Tibial nerve (tissue), 4 donors: ENCODE results near the gene SLC66A2. TPM values are rescaled to one million over a fixed set of nuclear protein-coding genes. Genes with fewer than 3 reads are reported as not detected.

Source experiments
- DNase-seq, 2 donors: peaks; one replicate each; pipeline ENCODE4 v3.0.0-alpha.2; 2019; ENCODE audit warnings: low spot score in 2 of 2
- H3K27ac ChIP-seq, 4 donors: fragments of 200-600 bp; sonication (generic) in 3 of 4; one replicate each; pipeline ENCODE4 v1.5.1; 2017 to 2019; ENCODE audit warnings: mild to moderate bottlenecking in 1 of 4
- H3K27me3 ChIP-seq, 2 donors: fragments of 200-600 bp; sonication (generic) in 1 of 2; one replicate each; pipeline versions ENCODE4 v1.5.1 to v1.6.0; 2017 to 2019
- H3K36me3 ChIP-seq, 3 donors: fragments of 200-600 bp; sonication (generic); one replicate each; pipeline ENCODE4 v1.5.1; 2018 to 2019
- H3K4me1 ChIP-seq, 4 donors: fragments of 200-600 bp; sonication (generic) in 3 of 4; one replicate each; pipeline ENCODE4 v1.5.1; 2017 to 2019
- H3K4me3 ChIP-seq, 4 donors: fragments of 200-600 bp; sonication (generic) in 3 of 4; one replicate each; pipeline ENCODE4 v1.5.1; 2017 to 2019; ENCODE audit warnings: mild to moderate bottlenecking in 1 of 4, moderate library complexity in 1 of 4
- H3K9me3 ChIP-seq, 4 donors: fragments of 200-600 bp; sonication (generic) in 3 of 4; one replicate each; pipeline ENCODE4 v1.5.1; 2017 to 2019
- CTCF ChIP-seq, 5 experiments: fragments of 200-600 bp in 3 of 5; fragments of 450-650 bp in 2 of 5; sonication (generic) in 3 of 5; IDR thresholded peaks; one replicate each; pipeline ENCODE4 v1.5.1; 2016 to 2019; ENCODE audit warnings: antibody characterized with exemption in 5 of 5, mild to moderate bottlenecking in 3 of 5, moderate library complexity in 2 of 5
- EP300 ChIP-seq, 2 donors: sonication (generic); formaldehyde crosslinking; IDR thresholded peaks; one replicate each; pipeline ENCODE4 v1.6.1; 2017; ENCODE audit warnings: antibody characterized with exemption in 2 of 2, mild to moderate bottlenecking in 1 of 2
- POLR2A ChIP-seq, 2 donors: fragments of 450-650 bp; IDR thresholded peaks; one replicate each; pipeline ENCODE4 v1.6.1; 2017; ENCODE audit warnings: antibody characterized with exemption in 2 of 2, mild to moderate bottlenecking in 2 of 2, moderate library complexity in 2 of 2
- WGBS, 2 donors: methylation state at CpG; one replicate each; pipeline ENCODE4 v1.1.5; 2018; 5-methylcytosine and 5-hydroxymethylcytosine counted together
- total RNA-seq, 4 donors: library from RNA; depleted of rRNA; stranded (reverse); fragments of >200 nt; gene quantifications; one replicate each; pipeline ENCODE4 v1.1.0, GENCODE V29; 2016

SLC66A2 gene
- total RNA-seq, 4 donors from 2014 or later, result 112 to 361 (median 222) TPM

- 91 to 95% methylated on average over 18 of the region's 18 CpGs for WGBS, 2 donors
- TF ChIP-seq EP300 (IDR thresholded peaks at IDR 0.05), result no peak
- no peak for TF ChIP-seq POLR2A (IDR thresholded peaks at IDR 0.05)
- TF ChIP-seq CTCF (IDR thresholded peaks at IDR 0.05), result no peak
- H3K27ac ChIP-seq, result peak overlapping the region in 3 of 4 donors; percentile 54 to 98 (median 73)
- peaks cover 0 to 95% (median 27%) of the 10 kb centered on the region in 4 donors for H3K4me1 ChIP-seq
- H3K36me3 ChIP-seq, result peaks cover 0 to 79% (median 2%) of the 10 kb centered on the region in 3 donors
- DNase-seq, result no peak
- H3K4me3 ChIP-seq, result no peak overlapping the region
- no peaks in the 10 kb centered on the region for H3K27me3 ChIP-seq
- peaks cover 0 to 7% (median 0%) of the 10 kb centered on the region in 4 donors for H3K9me3 ChIP-seq
These were observed 11.2 kb downstream of the SLC66A2 start for GRCh38 chr18:79940126-79940813.

- peaks cover 0 to 95% (median 15%) of the 10 kb centered on the region in 4 donors for H3K4me1 ChIP-seq
- WGBS, 2 donors, result 36 to 38% methylated on average over 5 of the region's 5 CpGs
- no peak overlapping the region for H3K4me3 ChIP-seq
- no peaks in the 10 kb centered on the region for H3K27me3 ChIP-seq
- no peak for DNase-seq
- peaks cover 0 to 91% (median 2%) of the 10 kb centered on the region in 3 donors for H3K36me3 ChIP-seq
- no peak for TF ChIP-seq POLR2A (IDR thresholded peaks at IDR 0.05)
- TF ChIP-seq EP300 (IDR thresholded peaks at IDR 0.05), result peak in 1 of 2 donors; percentile 53
- TF ChIP-seq CTCF (IDR thresholded peaks at IDR 0.05), result no peak
- peaks cover 0 to 8% (median 0%) of the 10 kb centered on the region in 4 donors for H3K9me3 ChIP-seq
- peak overlapping the region in 3 of 4 donors; percentile 44 to 98 (median 73) for H3K27ac ChIP-seq
These were observed 12.4 kb downstream of the SLC66A2 start for GRCh38 chr18:79939096-79939495.

- 76 to 80% methylated on average over 9 of the region's 9 CpGs for WGBS, 2 donors
- H3K36me3 ChIP-seq, result peaks cover 0 to 91% (median 2%) of the 10 kb centered on the region in 3 donors
These were observed 13.3 kb downstream of the SLC66A2 start for GRCh38 chr18:79938196-79938595.

GRCh38 chr18:79937103-79937860 is 14.2 kb downstream of the SLC66A2 start:
- H3K27ac ChIP-seq, result peak overlapping the region in 2 of 4 donors; percentile 47 to 98
- 94 to 95% methylated on average over 25 of the region's 25 CpGs for WGBS, 2 donors
- H3K4me3 ChIP-seq, result no peak overlapping the region
- no peak for DNase-seq
- peaks cover 0 to 82% (median 6%) of the 10 kb centered on the region in 4 donors for H3K4me1 ChIP-seq
- peaks cover 0 to 91% (median 0%) of the 10 kb centered on the region in 3 donors for H3K36me3 ChIP-seq
- H3K9me3 ChIP-seq, result peaks cover 0 to 26% (median 3%) of the 10 kb centered on the region in 4 donors
- no peaks in the 10 kb centered on the region for H3K27me3 ChIP-seq
- TF ChIP-seq EP300 (IDR thresholded peaks at IDR 0.05) (no peak), POLR2A (IDR thresholded peaks at IDR 0.05) (no peak), CTCF (IDR thresholded peaks at IDR 0.05) (no peak)

More at GRCh38 chr18:79938196-79938595, 13.3 kb downstream of the SLC66A2 start:
- TF ChIP-seq EP300 (IDR thresholded peaks at IDR 0.05) (no peak), POLR2A (IDR thresholded peaks at IDR 0.05) (no peak)
- Histone ChIP-seq H3K4me1 (peaks cover 0 to 90% (median 10%) of the 10 kb centered on the region in 4 donors), H3K27me3 (no peaks in the 10 kb centered on the region), H3K9me3 (peaks cover 0 to 17% (median 0%) of the 10 kb centered on the region in 4 donors), H3K27ac (peak overlapping the region in 3 of 4 donors; percentile 24 to 98 (median 73)), H3K4me3 (no peak overlapping the region)
- DNase-seq, result no peak

- TF ChIP-seq CTCF (IDR thresholded peaks at IDR 0.05) (no peak), POLR2A (IDR thresholded peaks at IDR 0.05) (no peak), EP300 (IDR thresholded peaks at IDR 0.05) (no peak)
- Histone ChIP-seq H3K36me3 (peaks cover 0 to 91% (median 0%) of the 10 kb centered on the region in 3 donors), H3K9me3 (peaks cover 0 to 33% (median 5%) of the 10 kb centered on the region in 4 donors), H3K4me3 (no peak overlapping the region), H3K4me1 (peaks cover 0 to 76% (median 4%) of the 10 kb centered on the region in 4 donors), H3K27ac (peak overlapping the region in 2 of 4 donors; percentile 47 to 98), H3K27me3 (no peaks in the 10 kb centered on the region)
- WGBS, 2 donors, result 87 to 91% methylated on average over 12 of the region's 12 CpGs
- DNase-seq, result no peak
These were observed 14.8 kb downstream of the SLC66A2 start for GRCh38 chr18:79936641-79937040.
